Karpas-422 (cell line): ENCODE data around the gene LZTR1. TPM values are rescaled to one million over a fixed set of nuclear protein-coding genes. Genes with fewer than 3 reads are reported as not detected.
"Not testable (repeated sequence)": the region's sequence is repeated elsewhere in the genome, so short reads cannot be mapped to it uniquely, and the experiment has no call there.

ENCODE experiments used
- DNase-seq: peaks from one replicate; pipeline ENCODE4 v3.0.0-alpha.2; 2015
- H2AFZ ChIP-seq: fragments of 200-600 bp; sonication (generic); 2 replicates; pipeline ENCODE4 v1.6.1; 2014; ENCODE audit warnings: antibody characterized with exemption, low read length, mixed read lengths
- H3K27ac ChIP-seq: fragments of 200-600 bp; sonication (generic); 2 replicates; pipeline ENCODE4 v1.5.1; 2014; ENCODE audit warnings: mild to moderate bottlenecking, low read length, moderate library complexity
- H3K27me3 ChIP-seq: fragments of 200-600 bp; sonication (generic); 2 replicates; pipeline ENCODE4 v1.6.1; 2014; ENCODE audit warnings: low read length, mixed read lengths
- H3K36me3 ChIP-seq: fragments of 200-600 bp; sonication (generic); 2 replicates; pipeline ENCODE4 v1.6.1; 2014; ENCODE audit warnings: low read length, mixed read lengths; ENCODE audit not compliant: insufficient read depth
- H3K4me1 ChIP-seq: fragments of 200-600 bp; sonication (generic); 2 replicates; pipeline ENCODE4 v1.6.1; 2014; ENCODE audit warnings: mild to moderate bottlenecking, low read length, mixed read lengths
- H3K4me2 ChIP-seq: fragments of 200-600 bp; sonication (generic); 2 replicates; pipeline ENCODE4 v1.6.1; 2014; ENCODE audit warnings: low read length, low read depth, mild to moderate bottlenecking; ENCODE audit not compliant: poor library complexity, severe bottlenecking
- H3K4me3 ChIP-seq: fragments of 200-600 bp; sonication (generic); 2 replicates; pipeline ENCODE4 v1.5.1; 2014; ENCODE audit warnings: mild to moderate bottlenecking, antibody characterized with exemption, low read length, mixed read lengths
- H3K79me2 ChIP-seq: fragments of 200-600 bp; sonication (generic); 2 replicates; pipeline ENCODE4 v1.6.1; 2014; ENCODE audit warnings: mild to moderate bottlenecking, low read length, mixed read lengths
- H3K9ac ChIP-seq: fragments of 200-600 bp; sonication (generic); 2 replicates; pipeline ENCODE4 v1.6.0; 2014; ENCODE audit warnings: low read length
- H3K9me2 ChIP-seq: fragments of 200-600 bp; sonication (generic), shearing (Covaris generic); replicated peaks from 2 replicates; pipeline ENCODE4 v1.6.0; 2014; ENCODE audit warnings: mild to moderate bottlenecking, low read length, moderate library complexity; ENCODE audit not compliant: insufficient read depth
- H3K9me3 ChIP-seq: fragments of 300-700, 200-600 bp; sonication (generic); 2 replicates; pipeline ENCODE4 v1.6.1; 2014; ENCODE audit warnings: low read length, mixed read lengths
- H4K20me1 ChIP-seq: fragments of 200-600 bp; sonication (generic); 2 replicates; pipeline ENCODE4 v1.6.1; 2014; ENCODE audit warnings: mild to moderate bottlenecking, antibody characterized with exemption, low read length, low read depth; ENCODE audit not compliant: insufficient read depth
- total RNA-seq: library from RNA; depleted of rRNA; stranded (reverse); fragments of >200 nt; shearing (Covaris generic); gene quantifications from 2 replicates; pipeline ENCODE4 v1.2.3, GENCODE V29; 2014; ENCODE audit warnings: low replicate concordance

Gene LZTR1
- total RNA-seq, 1 experiment from 2014 or later: 22.4 TPM

GRCh38 chr22:20967697-20968211 is 14.3 kb upstream of the LZTR1 start:
- Histone ChIP-seq H3K4me1 (peaks cover 4% of the 10 kb centered on the region; the same call in 1 of the 2 replicates), H3K36me3 (no peaks in the 10 kb centered on the region), H3K27ac (no peak overlapping the region), H3K4me3 (no peak overlapping the region), H3K9me2 (no peaks in the 10 kb centered on the region), H3K4me2 (no peak overlapping the region), H2AFZ (no peak overlapping the region), H3K27me3 (no peaks in the 10 kb centered on the region), H4K20me1 (no peaks in the 10 kb centered on the region), H3K79me2 (no peaks in the 10 kb centered on the region), H3K9me3 (no peaks in the 10 kb centered on the region), H3K9ac (no peak overlapping the region)
- no peak for DNase-seq

- Histone ChIP-seq H4K20me1 (no peaks in the 10 kb centered on the region), H3K4me3 (no peak overlapping the region), H3K27me3 (no peaks in the 10 kb centered on the region), H3K4me2 (no peak overlapping the region), H3K9me2 (no peaks in the 10 kb centered on the region), H2AFZ (no peak overlapping the region), H3K9ac (no peak overlapping the region), H3K79me2 (no peaks in the 10 kb centered on the region), H3K9me3 (no peaks in the 10 kb centered on the region), H3K4me1 (peaks cover 4% of the 10 kb centered on the region; the same call in 1 of the 2 replicates), H3K27ac (no peak overlapping the region), H3K36me3 (no peaks in the 10 kb centered on the region)
- DNase-seq: peak; percentile 62
Observed at GRCh38 chr22:20968281-20968977, 13.7 kb upstream of the LZTR1 start.

GRCh38 chr22:20970939-20971657 is 11.0 kb upstream of the LZTR1 start:
- Histone ChIP-seq H3K4me2 (no peak overlapping the region), H3K27ac (no peak overlapping the region), H3K27me3 (no peaks in the 10 kb centered on the region), H3K4me3 (no peak overlapping the region), H3K9ac (no peak overlapping the region), H3K9me3 (no peaks in the 10 kb centered on the region), H3K9me2 (no peaks in the 10 kb centered on the region), H3K79me2 (no peaks in the 10 kb centered on the region), H2AFZ (no peak overlapping the region), H3K36me3 (no peaks in the 10 kb centered on the region), H4K20me1 (no peaks in the 10 kb centered on the region), H3K4me1 (peaks cover 4% of the 10 kb centered on the region; the same call in 1 of the 2 replicates)
- DNase-seq: no peak

- not testable (repeated sequence) for H3K36me3 ChIP-seq, H3K9ac ChIP-seq, H3K4me3 ChIP-seq, H3K9me3 ChIP-seq, DNase-seq, H3K79me2 ChIP-seq, H3K27ac ChIP-seq, H2AFZ ChIP-seq, H3K9me2 ChIP-seq, H3K4me1 ChIP-seq, H4K20me1 ChIP-seq, H3K27me3 ChIP-seq
- H3K4me2 ChIP-seq: peak overlapping the region; percentile 19
Observed at GRCh38 chr22:20972014-20972694, 9.9 kb upstream of the LZTR1 start.

- H2AFZ ChIP-seq: no peak overlapping the region
- no peak overlapping the region for H3K9ac ChIP-seq
- H4K20me1 ChIP-seq: no peaks in the 10 kb centered on the region
- H3K4me2 ChIP-seq: no peak overlapping the region
- no peak overlapping the region for H3K4me3 ChIP-seq
- H3K9me3 ChIP-seq: no peaks in the 10 kb centered on the region
- H3K4me1 ChIP-seq: peaks cover 4% of the 10 kb centered on the region; the same call in 1 of the 2 replicates
- no peaks in the 10 kb centered on the region for H3K36me3 ChIP-seq
- H3K9me2 ChIP-seq: no peaks in the 10 kb centered on the region
- no peaks in the 10 kb centered on the region for H3K79me2 ChIP-seq
- H3K27ac ChIP-seq: no peak overlapping the region
- H3K27me3 ChIP-seq: no peaks in the 10 kb centered on the region
- DNase-seq: no peak
Observed at GRCh38 chr22:20972933-20973577, 9.0 kb upstream of the LZTR1 start.

GRCh38 chr22:20973634-20974286 is 8.3 kb upstream of the LZTR1 start:
- Histone ChIP-seq H3K4me2 (no peak overlapping the region), H3K9me2 (no peaks in the 10 kb centered on the region), H3K27ac (no peak overlapping the region), H3K36me3 (no peaks in the 10 kb centered on the region), H3K27me3 (no peaks in the 10 kb centered on the region), H3K9ac (no peak overlapping the region), H3K4me1 (peaks cover 4% of the 10 kb centered on the region; the same call in 1 of the 2 replicates), H3K9me3 (no peaks in the 10 kb centered on the region), H2AFZ (no peak overlapping the region), H3K79me2 (no peaks in the 10 kb centered on the region), H3K4me3 (no peak overlapping the region), H4K20me1 (no peaks in the 10 kb centered on the region)
- DNase-seq: no peak

- Histone ChIP-seq H3K9ac (no peak overlapping the region), H3K9me3 (no peaks in the 10 kb centered on the region), H3K4me1 (peaks cover 9% of the 10 kb centered on the region), H3K9me2 (no peaks in the 10 kb centered on the region), H3K27ac (no peak overlapping the region), H4K20me1 (no peaks in the 10 kb centered on the region), H3K27me3 (no peaks in the 10 kb centered on the region), H3K4me3 (no peak overlapping the region), H3K36me3 (no peaks in the 10 kb centered on the region), H3K4me2 (no peak overlapping the region), H3K79me2 (no peaks in the 10 kb centered on the region), H2AFZ (no peak overlapping the region)
- no peak for DNase-seq
Observed at GRCh38 chr22:20974336-20974955, 7.7 kb upstream of the LZTR1 start.
